PC-9 (cell line): Measurements from ENCODE around the gene PEX13. TPM values are rescaled to one million over a fixed set of nuclear protein-coding genes. Genes with fewer than 3 reads are reported as not detected.

Experiments
- BruUV-seq: library from RNA; stranded (reverse); fragments of 400-500 nt; replicated peaks from 2 replicates; lab custom pipeline; 2021; lab: Mats Ljungman, UMichigan
- CTCF ChIA-PET: fragments of 300-600 bp; sonication (Branson Sonifier 250); formaldehyde crosslinking; loops from one replicate; lab custom pipeline; 2022; ENCODE audit warnings: antibody characterized with exemption; lab: Charles Lee
- POLR2A ChIA-PET: fragments of 300-600 bp; sonication (Branson Sonifier 250); formaldehyde crosslinking; loops from one replicate; lab custom pipeline; 2022; ENCODE audit warnings: antibody characterized with exemption; ENCODE audit not compliant: unreplicated experiment; lab: Charles Lee
- DNase-seq, 2 experiments: peaks; one replicate each; pipeline versions ENCODE4 v3.0.0 to v3.0.0-alpha.2; 2015 to 2022; ENCODE audit warnings: mixed read lengths in 1 of 2
- H2AFZ ChIP-seq: fragments of 200-600 bp; sonication (generic); 2 replicates; pipeline ENCODE4 v1.8.1; 2017; ENCODE audit warnings: antibody characterized with exemption
- H3F3A ChIP-seq: fragments of 200-600 bp; sonication (generic); 2 replicates; pipeline ENCODE4 v1.8.1; 2017; ENCODE audit warnings: antibody characterized with exemption, mild to moderate bottlenecking, low read depth; ENCODE audit not compliant: insufficient read depth
- H3K27ac ChIP-seq: fragments of 200-600 bp; sonication (generic); 2 replicates; pipeline ENCODE4 v1.6.1; 2016; ENCODE audit warnings: mixed run types
- H3K27me3 ChIP-seq: fragments of 200-600 bp; sonication (generic); 2 replicates; pipeline ENCODE4 v1.6.1; 2016; ENCODE audit warnings: low read depth, mixed run types; ENCODE audit not compliant: insufficient read depth
- H3K36me3 ChIP-seq: fragments of 200-600 bp; sonication (generic); 2 replicates; pipeline ENCODE4 v1.6.1; 2016; ENCODE audit warnings: low read depth, mixed run types
- H3K4me1 ChIP-seq: fragments of 200-600 bp; sonication (generic); replicated peaks from 2 replicates; pipeline ENCODE4 v1.6.1; 2016; ENCODE audit warnings: mixed run types; ENCODE audit not compliant: insufficient read depth
- H3K4me2 ChIP-seq: fragments of 200-600 bp; sonication (generic); 2 replicates; pipeline ENCODE4 v1.6.1; 2017; ENCODE audit warnings: mixed run types
- H3K4me3 ChIP-seq: fragments of 200-600 bp; sonication (generic); 2 replicates; pipeline ENCODE4 v1.6.1; 2016; ENCODE audit warnings: mixed run types
- H3K79me2 ChIP-seq: fragments of 200-600 bp; sonication (generic); 2 replicates; pipeline ENCODE4 v1.6.1; 2017; ENCODE audit warnings: low read depth, mixed run types
- H3K9me2 ChIP-seq: fragments of 200-600 bp; sonication (generic); 2 replicates; pipeline ENCODE4 v1.8.1; 2017; ENCODE audit warnings: mild to moderate bottlenecking; ENCODE audit not compliant: insufficient read depth
- H3K9me3 ChIP-seq: fragments of 200-600 bp; sonication (generic); 2 replicates; pipeline ENCODE4 v1.8.1; 2016; ENCODE audit warnings: low read depth; ENCODE audit not compliant: insufficient read depth
- H4K20me1 ChIP-seq: fragments of 200-600 bp; sonication (generic); 2 replicates; pipeline ENCODE4 v1.8.1; 2017; ENCODE audit not compliant: insufficient read depth
- CTCF ChIP-seq: fragments of 200-600 bp; sonication (generic); conservative IDR thresholded peaks from 2 replicates; pipeline ENCODE4 v1.6.1; 2017; ENCODE audit warnings: mixed run types, antibody characterized with exemption, mild to moderate bottlenecking, moderate library complexity
- EZH2 ChIP-seq: fragments of 200-600 bp; sonication (generic); IDR thresholded peaks from 2 replicates; pipeline ENCODE4 v1.8.0; 2017; ENCODE audit warnings: antibody characterized with exemption, low read depth
- intact Hi-C: fragments of 100-400 bp; cut with micrococcal nuclease; formaldehyde crosslinking; loops from one replicate; pipeline ENCODE4 v1.10.0; 2022; ENCODE audit not compliant: unreplicated experiment
- total RNA-seq: library from RNA; stranded (reverse); gene quantifications from 2 replicates; pipeline ENCODE4 v1.2.3, GENCODE V29; 2021

Gene PEX13
- total RNA-seq, 1 experiment from 2014 or later, result 32.4 TPM

GRCh38 chr2:61085883-61086282 is 68.4 kb downstream of the PEX13 start:
- H3K36me3 ChIP-seq, result peaks cover 3% of the 10 kb centered on the region; the same call in 1 of the 2 replicates
- TF ChIP-seq CTCF (no peak), EZH2 (no peak)
- intact Hi-C loops, result no loop called here

GRCh38 chr2:61089797-61090196 is 72.3 kb downstream of the PEX13 start:
- TF ChIP-seq CTCF (no peak), EZH2 (no peak)
- H3K79me2 ChIP-seq, result no peaks in the 10 kb centered on the region
- peaks cover 3% of the 10 kb centered on the region; the same call in 1 of the 2 replicates for H3K36me3 ChIP-seq
- H3K4me1 ChIP-seq, result no peaks in the 10 kb centered on the region
- no peak overlapping the region for H3K27ac ChIP-seq
- H3K4me3 ChIP-seq, result no peak overlapping the region
- intact Hi-C loops, result no loop called here
- no peaks in the 10 kb centered on the region for H3K9me3 ChIP-seq
- no peaks in the 10 kb centered on the region for H3K9me2 ChIP-seq
- CTCF ChIA-PET, result interaction anchor here (0.6 kb wide), 1 partner anchor 226 kb away, joined by 14 read pairs; no protein-coding TSS in a partner anchor
- no peaks in the 10 kb centered on the region for H3F3A ChIP-seq
- no peak overlapping the region for H3K4me2 ChIP-seq
- H2AFZ ChIP-seq, result no peak overlapping the region
- BruUV-seq, result no TSS peak
- DNase-seq, result no peak
- H3K27me3 ChIP-seq, result no peaks in the 10 kb centered on the region
- POLR2A ChIA-PET, result interaction anchor here (0.6 kb wide), 1 partner anchor 291 kb away, joined by 11 read pairs; no protein-coding TSS in a partner anchor
- H4K20me1 ChIP-seq, result no peaks in the 10 kb centered on the region

More at GRCh38 chr2:61085883-61086282, 68.4 kb downstream of the PEX13 start:
- Histone ChIP-seq H3K4me2 (no peak overlapping the region), H4K20me1 (no peaks in the 10 kb centered on the region), H2AFZ (no peak overlapping the region), H3K9me2 (no peaks in the 10 kb centered on the region), H3K4me3 (no peak overlapping the region), H3K9me3 (no peaks in the 10 kb centered on the region), H3K27me3 (no peaks in the 10 kb centered on the region), H3F3A (no peaks in the 10 kb centered on the region), H3K79me2 (no peaks in the 10 kb centered on the region), H3K4me1 (no peaks in the 10 kb centered on the region), H3K27ac (no peak overlapping the region)
- no peak for DNase-seq
- no TSS peak for BruUV-seq
- ChIA-PET CTCF (no interaction called here), POLR2A (no interaction called here)

GRCh38 chr2:61090386-61090921 is 72.9 kb downstream of the PEX13 start:
- intact Hi-C loops, result no loop called here
- H3K79me2 ChIP-seq, result no peaks in the 10 kb centered on the region
- BruUV-seq, result no TSS peak
- H3K4me3 ChIP-seq, result no peak overlapping the region
- H3K9me3 ChIP-seq, result no peaks in the 10 kb centered on the region
- H3K4me1 ChIP-seq, result no peaks in the 10 kb centered on the region
- H4K20me1 ChIP-seq, result no peaks in the 10 kb centered on the region
- no peak for TF ChIP-seq CTCF
- TF ChIP-seq EZH2, result no peak
- H2AFZ ChIP-seq, result no peak overlapping the region
- no peak for DNase-seq
- ChIA-PET POLR2A (no interaction called here), CTCF (no interaction called here)
- peaks cover 3% of the 10 kb centered on the region; the same call in 1 of the 2 replicates for H3K36me3 ChIP-seq
- H3K4me2 ChIP-seq, result no peak overlapping the region
- no peak overlapping the region for H3K27ac ChIP-seq
- no peaks in the 10 kb centered on the region for H3K27me3 ChIP-seq
- H3F3A ChIP-seq, result no peaks in the 10 kb centered on the region
- H3K9me2 ChIP-seq, result no peaks in the 10 kb centered on the region
